Measurements from ENCODE around the gene FBXO27.

DNA sequence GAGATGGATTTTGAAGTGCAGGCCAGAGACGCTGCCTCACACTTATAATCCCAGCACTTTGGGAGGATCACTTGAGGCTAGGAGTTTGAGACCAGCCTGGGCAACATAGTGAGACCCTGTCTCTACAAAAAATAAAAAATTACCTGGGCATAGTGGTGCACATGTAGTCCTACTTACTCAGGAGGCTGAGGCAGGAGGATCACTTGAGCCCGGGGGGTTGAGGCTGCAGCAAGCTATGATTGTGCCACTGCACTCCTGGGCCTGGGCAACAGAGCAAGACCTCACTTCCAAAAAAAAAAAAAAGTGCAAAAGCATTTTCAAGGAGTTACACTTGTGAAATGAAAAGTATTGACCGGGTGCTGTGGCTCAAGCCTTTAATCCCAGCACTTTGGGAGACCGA lies 29.2 kb downstream of the FBXO27 start:
- TF ChIP-seq POLR2AphosphoS5 (IDR thresholded peaks at IDR 0.05) = no peak
- TF ChIP-seq, protein P1, sequence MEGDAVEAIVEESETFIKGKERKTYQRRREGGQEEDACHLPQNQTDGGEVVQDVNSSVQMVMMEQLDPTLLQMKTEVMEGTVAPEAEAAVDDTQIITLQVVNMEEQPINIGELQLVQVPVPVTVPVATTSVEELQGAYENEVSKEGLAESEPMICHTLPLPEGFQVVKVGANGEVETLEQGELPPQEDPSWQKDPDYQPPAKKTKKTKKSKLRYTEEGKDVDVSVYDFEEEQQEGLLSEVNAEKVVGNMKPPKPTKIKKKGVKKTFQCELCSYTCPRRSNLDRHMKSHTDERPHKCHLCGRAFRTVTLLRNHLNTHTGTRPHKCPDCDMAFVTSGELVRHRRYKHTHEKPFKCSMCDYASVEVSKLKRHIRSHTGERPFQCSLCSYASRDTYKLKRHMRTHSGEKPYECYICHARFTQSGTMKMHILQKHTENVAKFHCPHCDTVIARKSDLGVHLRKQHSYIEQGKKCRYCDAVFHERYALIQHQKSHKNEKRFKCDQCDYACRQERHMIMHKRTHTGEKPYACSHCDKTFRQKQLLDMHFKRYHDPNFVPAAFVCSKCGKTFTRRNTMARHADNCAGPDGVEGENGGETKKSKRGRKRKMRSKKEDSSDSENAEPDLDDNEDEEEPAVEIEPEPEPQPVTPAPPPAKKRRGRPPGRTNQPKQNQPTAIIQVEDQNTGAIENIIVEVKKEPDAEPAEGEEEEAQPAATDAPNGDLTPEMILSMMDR (IDR thresholded peaks at IDR 0.05) = no peak
